NCI-H187 (cell line): ENCODE results near the gene PRPF38A.
A peak's percentile ranks its signal among the peaks of the same experiment; 100 is the strongest.

ENCODE experiments used
- DNase-seq, 2 experiments: peaks; one replicate each; lab custom pipeline; 2025; lab: John Stamatoyannopoulos, UW

The PRPF38A gene

DNA sequence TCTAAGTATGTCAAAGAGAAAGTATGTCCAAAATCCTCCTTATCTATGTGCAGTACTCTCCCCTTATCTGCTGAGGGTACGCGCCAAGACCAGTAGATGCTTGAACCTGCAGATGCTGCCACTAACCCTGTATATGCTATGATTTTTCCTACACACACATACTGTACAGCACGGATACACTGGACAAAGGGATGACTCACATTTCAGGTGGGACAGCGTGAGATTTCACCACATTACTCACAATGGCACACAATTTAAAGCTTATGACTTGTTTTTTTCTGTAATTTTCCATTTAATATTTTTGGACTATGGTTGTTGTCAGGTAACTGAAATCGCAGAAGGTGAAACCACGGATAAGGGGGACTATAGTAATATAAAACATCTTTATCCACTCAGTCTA, 4.3 kb upstream of the PRPF38A start:
- DNase-seq = no peak

DNA sequence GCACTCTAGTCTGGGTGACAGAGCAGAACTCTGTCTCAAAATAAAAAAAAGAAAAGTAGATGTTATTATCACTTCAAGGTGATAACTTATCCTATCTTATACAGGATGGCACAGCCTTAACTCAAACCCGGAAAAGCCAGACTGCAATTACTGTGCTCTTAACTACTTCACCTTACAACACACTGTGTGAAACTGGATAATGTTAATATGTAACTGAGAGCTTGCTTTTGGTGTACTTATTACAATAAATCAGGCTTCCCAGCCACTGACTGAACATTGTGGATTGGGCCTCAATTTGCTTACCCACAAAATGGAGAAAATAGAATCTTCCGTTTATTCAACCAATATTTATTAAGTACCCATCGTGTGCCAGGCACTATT, 1.6 kb upstream of the PRPF38A start:
- DNase-seq = no peak

- DNase-seq = peak; percentile 3 to 28
These were observed 761 bp upstream of the PRPF38A start for GRCh38 chr1:52403566-52404115.

GRCh38 chr1:52404975-52405338, 555 bp downstream of the PRPF38A start:
- no peak for DNase-seq

DNA sequence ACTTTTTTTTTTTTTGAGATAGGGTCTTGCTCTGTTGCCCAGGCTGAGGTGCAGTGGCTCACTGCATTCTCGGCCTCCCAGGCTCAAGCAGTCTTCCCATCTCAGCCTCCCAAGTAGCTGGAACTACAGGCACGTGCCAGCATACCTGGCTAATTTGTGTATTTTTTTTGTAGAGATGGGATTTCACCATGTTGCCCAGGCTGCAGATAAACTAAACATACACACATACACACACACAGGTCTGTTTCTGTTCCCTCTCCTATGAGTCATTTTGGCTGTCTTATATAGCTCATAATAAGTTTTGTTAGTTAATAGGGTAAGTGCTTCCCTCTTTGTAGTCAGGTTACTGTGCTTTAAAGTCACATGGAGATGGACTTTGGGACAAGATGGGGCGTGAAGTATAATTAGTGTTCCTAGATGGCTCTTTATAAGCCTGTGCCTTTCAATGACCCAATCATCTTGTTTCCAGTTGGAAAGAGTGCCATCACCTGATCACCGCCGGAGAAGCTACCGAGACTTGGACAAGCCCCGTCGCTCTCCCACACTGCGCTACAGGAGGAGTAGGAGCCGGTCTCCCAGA, 9.1 kb downstream of the PRPF38A start:
- no peak for DNase-seq

DNA sequence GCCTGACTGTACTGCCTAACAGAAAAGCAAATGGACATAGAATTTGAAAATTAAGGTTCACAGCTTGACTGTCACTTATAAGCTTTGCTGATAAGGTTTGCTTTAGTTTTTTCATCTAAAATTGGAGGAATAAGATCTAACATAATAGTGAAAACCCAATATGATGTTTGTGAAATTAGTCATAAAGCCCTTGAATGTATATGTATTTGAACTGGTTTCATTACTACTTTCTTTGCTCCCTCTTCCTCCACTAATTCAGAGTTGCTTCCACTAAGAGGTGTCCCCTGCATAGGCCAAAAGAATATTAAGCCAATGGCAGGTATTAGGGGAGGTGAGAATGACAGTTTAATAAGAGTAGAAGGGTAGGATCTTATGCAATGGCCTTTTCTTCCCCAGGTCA, 10.5 kb downstream of the PRPF38A start:
- no peak for DNase-seq

DNA sequence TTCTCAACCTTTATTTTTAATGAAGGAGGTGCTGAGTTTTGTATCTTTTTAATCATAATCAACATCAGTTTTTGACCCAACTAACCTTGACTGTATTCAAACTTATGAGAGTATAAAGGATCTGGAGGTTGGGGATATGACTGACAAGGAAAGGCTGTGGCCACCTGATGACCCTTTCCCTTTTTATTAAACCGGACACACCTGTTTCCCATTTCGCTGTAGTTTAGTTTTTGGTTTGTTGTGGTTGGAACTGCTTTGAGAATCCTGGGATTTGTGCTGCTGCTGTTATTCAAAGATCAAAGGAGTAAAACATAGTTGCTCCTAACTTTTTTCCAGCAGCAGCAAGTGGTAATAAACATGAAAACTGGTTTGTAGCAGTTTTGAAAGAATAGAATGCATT, 12.4 kb downstream of the PRPF38A start:
- DNase-seq = no peak

DNA sequence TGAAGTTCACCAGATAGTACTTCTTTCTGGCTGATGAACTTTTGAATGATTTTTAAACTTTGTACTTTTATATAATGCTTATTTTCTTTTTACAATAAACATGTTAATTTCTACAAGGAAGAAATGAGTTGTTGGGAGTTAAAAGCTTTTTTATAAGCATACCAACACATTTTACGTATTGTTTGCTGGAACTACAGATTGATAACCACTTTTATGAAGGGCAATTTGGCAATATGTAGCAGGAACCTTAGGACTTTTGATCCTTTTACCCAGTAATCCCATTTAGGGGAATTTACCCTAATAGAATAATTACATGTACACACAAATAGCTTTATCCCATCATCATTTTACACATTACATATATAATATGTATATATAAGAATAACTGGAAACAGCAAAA, 16.3 kb downstream of the PRPF38A start:
- no peak for DNase-seq

DNA sequence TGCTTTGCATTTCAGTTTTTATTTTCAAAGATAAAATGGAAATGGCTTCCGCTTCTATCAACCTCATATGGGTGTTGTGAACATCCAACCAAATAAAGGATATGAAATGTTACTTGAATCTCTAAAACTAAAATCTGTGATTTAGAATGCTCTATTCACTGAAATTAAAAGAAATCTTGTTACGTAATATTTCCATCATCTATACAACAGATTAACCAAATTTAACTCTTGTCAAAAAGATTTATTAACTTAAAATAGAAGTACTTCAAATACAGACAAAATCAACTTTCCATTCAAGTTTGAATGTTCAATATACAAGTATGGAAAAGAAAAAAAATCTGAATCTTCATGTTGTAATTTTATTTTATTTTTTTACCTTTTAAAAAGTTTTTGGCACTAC, 18.7 kb downstream of the PRPF38A start:
- DNase-seq = no peak

DNA sequence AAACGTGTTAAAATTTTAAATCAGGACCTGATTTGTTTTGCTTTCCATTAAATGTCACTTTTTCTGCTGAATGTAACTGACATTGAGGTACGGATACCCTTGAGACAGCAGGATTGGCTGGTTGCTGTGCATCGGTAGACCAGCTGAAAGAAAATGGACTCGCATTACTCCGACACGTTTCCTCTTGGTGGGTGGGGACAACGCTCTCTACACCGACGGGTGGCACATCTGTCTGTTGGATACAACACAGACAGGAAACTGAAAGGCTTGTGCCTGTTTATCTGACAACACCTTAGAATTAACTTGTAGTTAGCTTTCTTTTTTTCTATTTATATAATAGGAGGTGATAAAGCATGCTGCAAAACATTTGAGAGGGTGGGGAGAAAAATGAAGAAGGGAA, 19.4 kb downstream of the PRPF38A start:
- no peak for DNase-seq

DNA sequence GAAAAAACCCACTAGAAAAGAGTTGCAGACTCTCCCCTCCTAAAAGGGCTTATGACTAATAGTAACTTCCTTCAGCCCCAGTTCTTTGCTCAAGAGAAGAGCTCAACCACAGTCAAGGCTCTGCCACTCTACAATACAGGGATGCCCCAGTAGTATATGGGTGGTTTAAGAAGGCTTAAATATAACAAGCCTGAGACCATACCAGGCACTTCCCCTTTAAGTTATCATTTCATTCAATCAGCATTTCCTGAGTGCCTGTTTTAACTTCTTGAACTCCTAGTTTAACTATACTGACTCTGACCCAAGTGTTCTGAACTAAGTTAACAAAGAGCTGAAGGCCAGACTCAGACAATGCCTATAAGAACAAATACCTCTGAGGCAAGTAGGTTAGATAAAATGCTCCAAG, 19.8 kb downstream of the PRPF38A start:
- DNase-seq = no peak

DNA sequence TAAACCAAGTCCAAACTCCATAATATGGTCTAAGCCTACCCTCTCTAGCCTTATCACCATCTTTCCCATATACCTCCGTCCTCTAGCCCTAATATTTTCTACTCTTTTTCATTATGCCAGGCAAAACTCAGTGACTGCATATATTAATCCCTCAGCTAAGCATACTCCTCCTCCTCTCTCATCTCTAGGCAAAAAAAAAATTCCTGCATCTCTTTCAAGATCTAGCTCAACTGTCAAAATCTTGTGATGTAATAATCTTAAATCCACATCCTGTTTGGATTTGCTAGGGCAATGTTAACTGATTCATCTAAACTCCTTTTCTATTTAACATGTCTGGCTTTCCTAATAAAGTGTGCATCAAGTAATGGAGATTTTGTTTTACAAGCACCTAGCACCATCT, 20.4 kb downstream of the PRPF38A start:
- DNase-seq = no peak

DNA sequence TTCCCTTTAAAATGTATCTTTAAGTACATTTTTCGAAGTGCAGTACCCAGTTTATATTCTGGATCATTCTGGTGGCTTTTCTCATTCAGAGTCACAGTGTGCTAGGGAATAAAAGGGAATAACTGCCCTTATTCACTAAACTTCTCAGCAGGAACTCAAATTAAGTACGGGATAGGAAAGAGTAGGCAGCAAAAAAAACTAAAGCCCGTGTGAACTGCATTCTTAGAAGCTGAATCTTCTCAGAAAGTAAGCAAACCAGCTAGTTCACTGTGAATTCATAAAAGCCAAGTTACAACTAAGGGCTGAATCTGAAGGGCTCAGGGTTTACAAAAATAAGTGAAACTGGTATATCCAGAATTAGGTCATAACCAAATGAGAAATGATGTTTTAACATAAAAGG, 22.0 kb downstream of the PRPF38A start:
- DNase-seq = no peak

DNA sequence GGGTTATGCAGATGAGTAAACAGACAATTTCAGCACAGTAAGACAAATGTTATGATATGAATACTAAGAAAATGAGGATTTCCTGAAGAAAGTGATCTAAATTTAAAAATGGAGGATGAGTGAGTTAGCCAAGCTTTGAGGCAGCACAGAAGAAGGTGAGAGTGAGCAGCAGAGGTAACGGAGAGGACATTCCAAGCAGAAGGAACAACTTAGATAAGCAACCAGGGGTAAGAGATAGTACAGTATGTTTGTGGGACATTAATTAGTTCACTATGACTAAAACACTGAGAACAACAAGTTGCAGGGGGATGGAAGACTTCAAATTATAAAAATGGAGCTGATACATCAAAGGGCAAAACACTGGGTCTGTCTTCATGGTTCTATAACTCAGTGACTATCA, 22.8 kb downstream of the PRPF38A start:
- no peak for DNase-seq

- DNase-seq = no peak
These were observed 28.4 kb downstream of the PRPF38A start for GRCh38 chr1:52432807-52433206.

GRCh38 chr1:52435211-52435610, 30.8 kb downstream of the PRPF38A start:
- DNase-seq = no peak

GRCh38 chr1:52435650-52436049, 31.2 kb downstream of the PRPF38A start:
- DNase-seq = no peak

DNA sequence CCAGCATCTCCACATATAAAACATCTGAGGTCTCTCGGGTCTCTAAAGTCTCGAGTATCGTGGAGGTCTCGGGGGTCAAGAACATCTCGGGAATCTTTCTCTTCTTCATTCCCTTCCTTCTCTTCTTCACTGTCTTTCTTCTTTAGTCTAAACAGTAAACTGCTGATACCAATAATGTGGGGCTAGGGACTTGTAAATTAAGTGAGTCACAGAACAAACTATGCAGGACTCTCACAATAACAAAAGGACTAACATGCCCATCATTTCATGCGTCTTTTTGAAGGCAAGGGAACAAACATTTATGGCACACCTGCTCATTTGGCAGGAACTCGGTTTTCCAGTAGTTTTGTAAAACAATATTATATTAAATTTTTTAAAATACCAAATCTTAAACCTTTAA, 32.4 kb downstream of the PRPF38A start:
- DNase-seq = no peak

DNA sequence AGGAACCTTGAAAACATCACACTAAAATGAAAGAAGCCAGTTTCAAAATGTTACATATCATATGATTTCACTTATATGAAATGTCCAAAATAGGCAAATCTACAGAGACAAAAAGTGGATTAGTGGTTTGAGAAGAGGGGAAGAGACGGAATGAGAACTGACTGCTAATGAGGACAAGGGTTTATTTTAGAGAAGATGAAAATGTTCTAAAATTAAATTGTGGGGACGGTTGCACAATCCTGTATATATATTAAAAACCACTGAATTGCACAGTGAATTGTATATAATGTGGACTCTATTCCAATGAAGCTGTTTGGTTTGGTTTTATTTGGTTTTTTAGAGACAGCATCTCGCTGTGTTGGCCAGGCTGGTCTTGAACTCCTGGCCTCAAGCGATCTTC, 35.6 kb downstream of the PRPF38A start:
- no peak for DNase-seq

DNA sequence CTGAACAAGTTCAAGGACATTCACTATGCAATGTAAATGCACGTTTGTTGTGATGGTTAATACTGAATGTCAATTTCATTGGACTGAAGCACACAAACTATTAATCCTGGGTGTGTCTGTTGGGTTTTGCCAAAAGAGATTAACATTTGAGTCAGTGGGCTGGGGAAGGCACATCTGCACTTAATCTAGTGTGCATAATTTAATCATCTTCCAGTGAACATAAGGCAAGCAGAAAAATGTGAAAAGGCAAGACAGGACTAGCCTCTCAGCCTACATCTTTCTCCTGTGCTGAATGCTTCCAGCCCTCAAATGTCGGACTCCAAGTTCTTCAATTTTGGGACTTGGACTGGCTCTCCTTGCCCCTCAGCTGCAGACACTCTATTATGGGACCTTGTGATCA, 40.1 kb downstream of the PRPF38A start:
- DNase-seq = no peak

GRCh38 chr1:52454127-52454526, 49.7 kb downstream of the PRPF38A start:
- DNase-seq = no peak

GRCh38 chr1:52454779-52455178, 50.4 kb downstream of the PRPF38A start:
- no peak for DNase-seq

DNA sequence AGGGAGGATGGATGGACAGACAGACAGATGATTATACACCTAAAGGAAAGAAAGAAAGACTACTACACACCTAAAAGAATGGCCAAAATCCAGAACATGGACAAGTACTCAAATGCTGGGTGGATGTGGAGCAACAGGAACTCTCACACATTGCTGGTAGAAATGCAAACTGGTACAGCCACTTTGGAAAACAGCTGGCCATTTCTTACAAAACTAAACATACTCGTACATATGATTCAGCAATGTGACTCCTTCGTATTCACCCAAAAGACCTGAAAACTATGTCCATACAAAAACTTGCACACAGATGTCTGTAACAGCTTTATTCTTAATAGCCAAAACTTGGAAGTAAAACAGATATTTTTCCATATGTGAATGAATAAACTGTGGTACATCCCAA, 51.3 kb downstream of the PRPF38A start:
- DNase-seq = no peak

- no peak for DNase-seq
These were observed 56.3 kb downstream of the PRPF38A start for GRCh38 chr1:52460694-52461093.

GRCh38 chr1:52461821-52462220, 57.4 kb downstream of the PRPF38A start:
- DNase-seq = no peak
